Esophagus (tissue), 2 donors: ENCODE measurements around the gene STK36. TPM values are rescaled to one million over a fixed set of nuclear protein-coding genes. Genes with fewer than 3 reads are reported as not detected.

Experiments used
- H3K27ac ChIP-seq, 2 donors: one replicate each; pipeline ENCODE4 v1.5.1; 2013; ENCODE audit warnings: low read depth in 2 of 2, mild to moderate bottlenecking in 2 of 2, inconsistent platforms in 1 of 2, low read length in 1 of 2, moderate library complexity in 1 of 2
- H3K27me3 ChIP-seq, 2 donors: one replicate each; pipeline ENCODE4 v1.6.1; 2013; ENCODE audit warnings: low read length in 2 of 2, control low read depth in 1 of 2, mild to moderate bottlenecking in 1 of 2; ENCODE audit not compliant: insufficient read depth in 2 of 2, control insufficient read depth in 1 of 2
- H3K36me3 ChIP-seq, 2 donors: one replicate each; pipeline ENCODE4 v1.6.1; 2013; ENCODE audit warnings: low read length in 1 of 2; ENCODE audit not compliant: control insufficient read depth in 2 of 2, insufficient read depth in 2 of 2
- H3K4me1 ChIP-seq, 2 donors: one replicate each; pipeline ENCODE4 v1.6.1; 2013; ENCODE audit warnings: low read length in 1 of 2; ENCODE audit not compliant: control insufficient read depth in 2 of 2, insufficient read depth in 2 of 2
- H3K4me3 ChIP-seq, 2 donors: one replicate each; pipeline ENCODE4 v1.5.1; 2013; ENCODE audit warnings: low read length in 2 of 2, mild to moderate bottlenecking in 2 of 2, low read depth in 1 of 2, moderate library complexity in 1 of 2
- H3K9me3 ChIP-seq, 2 donors: one replicate each; pipeline ENCODE4 v1.6.1; 2013; ENCODE audit warnings: mild to moderate bottlenecking in 2 of 2, low read depth in 1 of 2, low read length in 1 of 2, moderate library complexity in 1 of 2; ENCODE audit not compliant: control insufficient read depth in 2 of 2, insufficient read depth in 1 of 2
- WGBS, 2 donors: extraction: QIAGEN DNeasy Blood & Tissue Kit; methylation state at CpG; one replicate each; pipeline ENCODE4 v1.1.7; 2013; 5-methylcytosine and 5-hydroxymethylcytosine counted together
- polyA plus RNA-seq, 2 donors: library from polyadenylated mRNA; stranded (reverse); fragments of 200-250 nt; gene quantifications; one replicate each; pipeline ENCODE4 v1.2.3, GENCODE V29; 2013
- donor health status: healthy with polysubstance abuse.
- donor health status: Bipolar disorder and iron deficiency.

STK36 gene
- polyA plus RNA-seq, 2 donors, result 10.8 to 20.7 TPM

- no peaks in the 10 kb centered on the region for H3K27me3 ChIP-seq
- H3K9me3 ChIP-seq, result no peaks in the 10 kb centered on the region
- no peaks in the 10 kb centered on the region for H3K4me1 ChIP-seq
- H3K36me3 ChIP-seq, result peaks cover 34 to 49% of the 10 kb centered on the region in 2 donors
- no peak overlapping the region for H3K4me3 ChIP-seq
- 88 to 90% methylated on average over 8 of the region's 8 CpGs for WGBS, 2 donors
- H3K27ac ChIP-seq, result no peak overlapping the region
These were observed 77.0 kb downstream of the STK36 start for GRCh38 chr2:218748741-218749441.

Other genes with a start within 250 kb of the STK36 start
- gene USP37, start 103.7 kb upstream of the STK36 start, polyA plus RNA-seq, result 1 to 10 TPM; 1.8 to 2.3 TPM
- gene CNOT9, start 103.2 kb upstream of the STK36 start, polyA plus RNA-seq, result 10 to 100 TPM; 14.5 to 17.6 TPM
- 1 to 10 TPM; 4.3 to 5.4 TPM for gene PLCD4, start 64.2 kb upstream of the STK36 start, polyA plus RNA-seq
- 10 to 100 TPM in 1 of 2 donors, 1 to 10 TPM in 1; 5.3 to 10.1 TPM for gene ZNF142, start 12.5 kb upstream of the STK36 start, polyA plus RNA-seq
- gene BCS1L, start 12.4 kb upstream of the STK36 start, polyA plus RNA-seq, result 10 to 100 TPM; 38.5 to 53.8 TPM
- gene RNF25, start 84 bp upstream of the STK36 start, polyA plus RNA-seq, result 10 to 100 TPM; 18.2 to 20.5 TPM
- gene TTLL4, start 38.7 kb downstream of the STK36 start, polyA plus RNA-seq, result 10 to 100 TPM; 11.5 to 20.0 TPM
- gene CYP27A1, start 110.1 kb downstream of the STK36 start, polyA plus RNA-seq, result 1 to 10 TPM; 3.3 to 5.4 TPM
- under 1 TPM in 1 of 2 donors, not detected in 1; 0.02 TPM for gene PRKAG3, start 159.7 kb downstream of the STK36 start, polyA plus RNA-seq
- gene WNT6, start 187.7 kb downstream of the STK36 start, polyA plus RNA-seq, result under 1 TPM; 0.31 to 0.76 TPM
- 10 to 100 TPM in 1 of 2 donors, 1 to 10 TPM in 1; 9.6 to 13.7 TPM for gene WNT10A, start 208.8 kb downstream of the STK36 start, polyA plus RNA-seq